Measurements from ENCODE around the gene TAS2R20. TPM values are rescaled to one million over a fixed set of nuclear protein-coding genes. Genes with fewer than 3 reads are reported as not detected.

Gene TAS2R20
- total RNA-seq, 1 donor = 5.4 TPM

DNA sequence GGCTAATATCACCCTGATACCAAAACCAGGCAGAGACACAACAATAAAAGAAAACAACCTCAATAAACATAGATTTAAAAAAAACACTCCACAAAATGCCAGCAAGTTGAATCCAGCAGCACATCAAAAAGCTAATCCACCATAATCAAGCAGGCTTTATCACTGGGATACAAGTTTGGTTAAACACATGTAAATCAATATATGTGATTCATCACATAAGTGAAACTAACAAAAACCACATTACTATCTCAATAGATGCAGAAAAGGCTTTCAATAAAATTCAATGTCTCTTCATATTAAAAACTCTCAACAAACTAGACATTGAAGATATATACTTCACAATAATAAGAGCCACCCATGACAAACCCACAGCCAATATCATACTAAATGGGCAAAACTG, 42.0 kb downstream of the TAS2R20 start:
- Histone ChIP-seq H3K79me2 (ENCODE audit: insufficient read depth, low read length) (peaks cover 11% of the 10 kb centered on the region), H4K20me1 (ENCODE audit: insufficient read depth, low read length) (peaks cover 14% of the 10 kb centered on the region), H3K4me2 (ENCODE audit: insufficient read depth, low read length) (no peak overlapping the region), H3K27me3 (ENCODE audit: insufficient read depth, low read length) (no peaks in the 10 kb centered on the region), H3K27ac (ENCODE audit: low read depth, low read length) (no peak overlapping the region), H2AFZ (ENCODE audit: low read length) (no peak overlapping the region), H3K4me3 (ENCODE audit: insufficient read depth, low read length) (no peak overlapping the region), H3K9me3 (ENCODE audit: low read depth, low read length) (no peaks in the 10 kb centered on the region), H3K4me1 (ENCODE audit: insufficient read depth, low read length) (no peaks in the 10 kb centered on the region), H3K36me3 (ENCODE audit: insufficient read depth, low read length) (no peaks in the 10 kb centered on the region)
- TF ChIP-seq, protein P1, sequence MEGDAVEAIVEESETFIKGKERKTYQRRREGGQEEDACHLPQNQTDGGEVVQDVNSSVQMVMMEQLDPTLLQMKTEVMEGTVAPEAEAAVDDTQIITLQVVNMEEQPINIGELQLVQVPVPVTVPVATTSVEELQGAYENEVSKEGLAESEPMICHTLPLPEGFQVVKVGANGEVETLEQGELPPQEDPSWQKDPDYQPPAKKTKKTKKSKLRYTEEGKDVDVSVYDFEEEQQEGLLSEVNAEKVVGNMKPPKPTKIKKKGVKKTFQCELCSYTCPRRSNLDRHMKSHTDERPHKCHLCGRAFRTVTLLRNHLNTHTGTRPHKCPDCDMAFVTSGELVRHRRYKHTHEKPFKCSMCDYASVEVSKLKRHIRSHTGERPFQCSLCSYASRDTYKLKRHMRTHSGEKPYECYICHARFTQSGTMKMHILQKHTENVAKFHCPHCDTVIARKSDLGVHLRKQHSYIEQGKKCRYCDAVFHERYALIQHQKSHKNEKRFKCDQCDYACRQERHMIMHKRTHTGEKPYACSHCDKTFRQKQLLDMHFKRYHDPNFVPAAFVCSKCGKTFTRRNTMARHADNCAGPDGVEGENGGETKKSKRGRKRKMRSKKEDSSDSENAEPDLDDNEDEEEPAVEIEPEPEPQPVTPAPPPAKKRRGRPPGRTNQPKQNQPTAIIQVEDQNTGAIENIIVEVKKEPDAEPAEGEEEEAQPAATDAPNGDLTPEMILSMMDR (IDR thresholded peaks at IDR 0.05; ENCODE audit: extremely low read depth, low read depth, low read length) = no peak
- no peak for DNase-seq (ENCODE audit: insufficient read length, low spot score, missing footprints)

DNA sequence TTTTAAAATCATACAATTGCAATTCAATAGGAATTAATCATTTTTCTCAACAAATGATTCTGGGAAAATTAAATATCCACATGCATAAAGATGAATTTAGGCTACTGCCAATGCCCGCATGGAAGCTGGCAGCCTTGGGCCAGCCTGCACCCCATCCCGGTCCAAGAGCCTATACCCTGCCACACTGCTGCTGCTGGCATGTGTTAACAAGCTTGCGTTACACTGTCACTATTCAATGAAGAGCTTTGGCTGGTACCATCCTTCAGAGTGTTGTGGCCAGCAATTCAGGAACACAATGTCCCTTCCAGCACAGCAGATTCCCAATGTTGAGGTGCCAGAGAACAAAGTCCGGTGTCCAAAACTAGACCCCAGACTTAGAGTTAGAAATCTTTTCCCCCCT, 45.5 kb downstream of the TAS2R20 start:
- no peaks in the 10 kb centered on the region for H3K9me3 ChIP-seq (ENCODE audit: low read depth, low read length)
- no peaks in the 10 kb centered on the region for H3K36me3 ChIP-seq (ENCODE audit: insufficient read depth, low read length)
- no peak overlapping the region for H2AFZ ChIP-seq (ENCODE audit: low read length)
- DNase-seq (ENCODE audit: insufficient read length, low spot score, missing footprints) = no peak
- H4K20me1 ChIP-seq (ENCODE audit: insufficient read depth, low read length) = peaks cover 14% of the 10 kb centered on the region
- no peaks in the 10 kb centered on the region for H3K4me1 ChIP-seq (ENCODE audit: insufficient read depth, low read length)
- no peaks in the 10 kb centered on the region for H3K27me3 ChIP-seq (ENCODE audit: insufficient read depth, low read length)
- H3K4me3 ChIP-seq (ENCODE audit: insufficient read depth, low read length) = no peak overlapping the region
- no peak overlapping the region for H3K4me2 ChIP-seq (ENCODE audit: insufficient read depth, low read length)
- TF ChIP-seq, protein P1 (IDR thresholded peaks at IDR 0.05; ENCODE audit: extremely low read depth, low read depth, low read length) = no peak
- H3K79me2 ChIP-seq (ENCODE audit: insufficient read depth, low read length) = peaks cover 11% of the 10 kb centered on the region
- H3K27ac ChIP-seq (ENCODE audit: low read depth, low read length) = no peak overlapping the region

Other genes starting within 250 kb of the TAS2R20 start
- not detected in 2 replicates for gene TAS2R7, start 195.7 kb downstream of the TAS2R20 start, total RNA-seq
- under 0.01 and 0.36 TPM in 2 replicates for gene TAS2R8, start 191.0 kb downstream of the TAS2R20 start, total RNA-seq
- not detected in 2 replicates for gene TAS2R9, start 188.1 kb downstream of the TAS2R20 start, total RNA-seq
- gene TAS2R10, start 171.9 kb downstream of the TAS2R20 start, total RNA-seq = 1.1 and 1.8 TPM in 2 replicates
- gene PRR4, start 148.8 kb downstream of the TAS2R20 start, total RNA-seq = 2.7 and 2.9 TPM in 2 replicates
- gene PRH1, start 114.0 kb downstream of the TAS2R20 start, total RNA-seq = 24.2 and 31.2 TPM in 2 replicates
- gene TAS2R13, start 88.7 kb downstream of the TAS2R20 start, total RNA-seq = 2.9 and 3.8 TPM in 2 replicates
- 0.36 TPM in 1 of 2 replicates, not detected in the other for gene PRH2, start 69.1 kb downstream of the TAS2R20 start, total RNA-seq
- gene TAS2R14, start 59.0 kb downstream of the TAS2R20 start, total RNA-seq = 5.9 and 7.2 TPM in 2 replicates
- 4.4 and 6.2 TPM in 2 replicates for gene TAS2R50, start 11.4 kb downstream of the TAS2R20 start, total RNA-seq
- gene TAS2R19, start 24.3 kb upstream of the TAS2R20 start, total RNA-seq = 5.0 and 7.6 TPM in 2 replicates
- 7.2 and 9.7 TPM in 2 replicates for gene TAS2R31, start 33.1 kb upstream of the TAS2R20 start, total RNA-seq
- 3.5 and 5.4 TPM in 2 replicates for gene TAS2R46, start 64.0 kb upstream of the TAS2R20 start, total RNA-seq
- gene TAS2R43, start 94.0 kb upstream of the TAS2R20 start, total RNA-seq = 5.0 TPM in 1 of 2 replicates, not detected in the other
- gene TAS2R30, start 136.3 kb upstream of the TAS2R20 start, total RNA-seq = 8.3 and 9.7 TPM in 2 replicates
- gene SMIM10L1, start 172.9 kb upstream of the TAS2R20 start, total RNA-seq = 6.8 and 6.9 TPM in 2 replicates
- not detected in 2 replicates for gene TAS2R42, start 188.6 kb upstream of the TAS2R20 start, total RNA-seq